Heart right ventricle (tissue), 16 donors: Measurements from ENCODE around the gene RTP4. TPM values are rescaled to one million over a fixed set of nuclear protein-coding genes. Genes with fewer than 3 reads are reported as not detected.

Experiments
- ATAC-seq, 8 donors: fragments of 200-7000 bp; cut with Tn5 transposase; one replicate each; pipeline ENCODE4 v1.9.1; 2020; ENCODE audit warnings: mild to moderate bottlenecking in 8 of 8, moderate library complexity in 8 of 8, moderate number of reproducible peaks in 1 of 8
- DNase-seq, 2 donors: peaks; one replicate each; pipeline ENCODE4 v3.0.0-alpha.2; 2020
- H3K27ac ChIP-seq, 10 donors: fragments of 200-600 bp; sonication (generic) in 2 of 10; one replicate each; pipeline versions ENCODE4 v1.5.0 to v1.8.0; 2020 to 2022; ENCODE audit warnings: mild to moderate bottlenecking in 3 of 10
- H3K27me3 ChIP-seq, 7 donors: fragments of 200-600 bp; one replicate each; pipeline ENCODE4 v1.8.0; 2021 to 2022; ENCODE audit warnings: mild to moderate bottlenecking in 2 of 7
- H3K36me3 ChIP-seq, 9 donors: fragments of 200-600 bp; sonication (generic) in 1 of 9; one replicate each; pipeline versions ENCODE4 v1.5.0 to v1.8.0; 2020 to 2022; ENCODE audit warnings: mild to moderate bottlenecking in 2 of 9
- H3K4me1 ChIP-seq, 9 donors: fragments of 200-600 bp; sonication (generic) in 1 of 9; one replicate each; pipeline versions ENCODE4 v1.5.0 to v1.8.0; 2020 to 2022; ENCODE audit warnings: mild to moderate bottlenecking in 4 of 9
- H3K4me3 ChIP-seq, 10 donors: fragments of 200-600 bp; sonication (generic) in 2 of 10; one replicate each; pipeline versions ENCODE4 v1.5.0 to v1.8.0; 2020 to 2022; ENCODE audit warnings: mild to moderate bottlenecking in 7 of 10, moderate library complexity in 2 of 10
- H3K9me3 ChIP-seq, 11 donors: fragments of 200-600 bp in 10 of 11; sonication (generic) in 2 of 11; one replicate each; pipeline versions ENCODE4 v1.5.0 to v1.8.0; 2013 to 2022; ENCODE audit warnings: mild to moderate bottlenecking in 2 of 11, control low read depth in 1 of 11, moderate library complexity in 1 of 11
- CTCF ChIP-seq, 9 donors: fragments of 200-600 bp; sonication (generic) in 2 of 9; IDR thresholded peaks; one replicate each; pipeline versions ENCODE4 v1.5.0 to v1.8.0; 2021 to 2022; ENCODE audit warnings: antibody characterized with exemption in 9 of 9, mild to moderate bottlenecking in 5 of 9, moderate library complexity in 1 of 9
- WGBS, 2 donors: extraction: QIAGEN DNeasy Blood & Tissue Kit; methylation state at CpG; one replicate each; pipeline ENCODE4 v1.1.7; 2013; ENCODE audit warnings: inconsistent platforms in 1 of 2; 5-methylcytosine and 5-hydroxymethylcytosine counted together
- intact Hi-C, 10 donors: fragments of 100-400 bp; cut with DNase I; formaldehyde crosslinking; loops; one replicate each; pipeline versions ENCODE4 v1.11.1 to v1.14.2; 2022
- polyA plus RNA-seq, 2 donors: library from polyadenylated mRNA; stranded (reverse); fragments of 200-250 nt; gene quantifications; one replicate each; pipeline ENCODE4 v1.2.3, GENCODE V29; 2013
- total RNA-seq, 10 donors: library from RNA; stranded (reverse); fragmentation: NEBNext Ultra II Directional in 3 of 10; extraction: Animal tissue kit (Norgen Biotek cat#: 25700) in 3 of 10; gene quantifications; one replicate each; pipeline versions ENCODE4 v1.2.1 to v1.2.4, GENCODE V29; 2021 to 2023
- donor health status: Arrhythmogenic right ventricular cardiomyopathy.
- donor health status: ischemic (EF 13 %, LVEDD 7.1; RV severe dilation, severe dysfunction).
- donor health status: healthy with polysubstance abuse.
- donor health status: DM: no; HTN: yes; CAD: no.
- donor health status: DM: no; HTN: no; CAD: no.
- donor health status: ischemic (EF 25% LVEDD 6.9; RV normal size, moderate dysfunction).
- donor health status: ischemic (EF 25% LVEDD 5.7; RV mildly dilated, moderate dysfunction).
- donor health status: healthy.
- donor health status: DM: yes; HTN: yes; CAD: no.
- donor health status: Ischemic cardiomyopathy.
- donor health status: ischemic (EF 35%, LVEDD 5.7; RV mildly dilated, moderate dysfunction).
- donor health status: nonischemic (EF 11% LVEDD 7.7; RV severe dilation, severe dysfunction).
- donor health status: DM: yes; HTN: yes; CAD: no.
- donor health status: PGD.
- donor health status: ischemic (EF 29% LVEDD 5.4; RV normal size, mild dysfunction).
- donor health status: nonischemic (EF 23%, LVEDD 6.1; RV moderate dilation, normal function).

The RTP4 gene
- total and polyA plus RNA-seq, 12 donors, result 0.74 to 4.7 (median 1.6) TPM

- Histone ChIP-seq H3K27me3 (no peaks in the 10 kb centered on the region), H3K27ac (no peak overlapping the region), H3K9me3 (peaks cover 0 to 9% (median 0%) of the 10 kb centered on the region in 11 donors), H3K4me3 (no peak overlapping the region), H3K4me1 (no peaks in the 10 kb centered on the region), H3K36me3 (peaks cover 0 to 4% (median 0%) of the 10 kb centered on the region in 9 donors)
- no peak for TF ChIP-seq CTCF (IDR thresholded peaks at IDR 0.05)
- no peak for ATAC-seq
- intact Hi-C loops, result no loop called here
- DNase-seq, result no peak
- WGBS, 2 donors, result 54 to 74% methylated on average over 1 of the region's 1 CpG
Observed at GRCh38 chr3:187377842-187378241, 9.7 kb downstream of the RTP4 start.

- Histone ChIP-seq H3K4me3 (no peak overlapping the region), H3K27ac (no peak overlapping the region), H3K27me3 (no peaks in the 10 kb centered on the region), H3K36me3 (no peaks in the 10 kb centered on the region), H3K9me3 (peaks cover 0 to 11% (median 0%) of the 10 kb centered on the region in 11 donors), H3K4me1 (no peaks in the 10 kb centered on the region)
- ATAC-seq (peak in 1 of 8 donors; percentile 49), DNase-seq (no peak)
- TF ChIP-seq CTCF (IDR thresholded peaks at IDR 0.05), result no peak
- intact Hi-C loops, result no loop called here
- WGBS, 2 donors, result 39 to 46% methylated on average over 8 of the region's 8 CpGs
Observed at GRCh38 chr3:187382609-187383151, 14.5 kb downstream of the RTP4 start.

- TF ChIP-seq CTCF (IDR thresholded peaks at IDR 0.05), result no peak
- peaks cover 0 to 12% (median 0%) of the 10 kb centered on the region in 11 donors for H3K9me3 ChIP-seq
- H3K27ac ChIP-seq, result no peak overlapping the region
- intact Hi-C loops, result no loop called here
- no peaks in the 10 kb centered on the region for H3K4me1 ChIP-seq
- 78 to 90% methylated on average over 4 of the region's 4 CpGs for WGBS, 2 donors
- ATAC-seq, result no peak
- H3K4me3 ChIP-seq, result no peak overlapping the region
- no peak for DNase-seq
- H3K36me3 ChIP-seq, result no peaks in the 10 kb centered on the region
- no peaks in the 10 kb centered on the region for H3K27me3 ChIP-seq
Observed at GRCh38 chr3:187383246-187383645, 15.1 kb downstream of the RTP4 start.

GRCh38 chr3:187385296-187385695 lies 17.1 kb downstream of the RTP4 start:
- Histone ChIP-seq H3K4me1 (no peaks in the 10 kb centered on the region), H3K27ac (no peak overlapping the region), H3K36me3 (no peaks in the 10 kb centered on the region), H3K4me3 (no peak overlapping the region), H3K27me3 (no peaks in the 10 kb centered on the region), H3K9me3 (peaks cover 0 to 24% (median 0%) of the 10 kb centered on the region in 11 donors)
- ATAC-seq (no peak), DNase-seq (no peak)
- WGBS, 2 donors, result 63 to 70% methylated on average over 1 of the region's 1 CpG
- intact Hi-C loops, result no loop called here
- no peak for TF ChIP-seq CTCF (IDR thresholded peaks at IDR 0.05)
